ENCODE measurements around the gene RAB35.

DNA sequence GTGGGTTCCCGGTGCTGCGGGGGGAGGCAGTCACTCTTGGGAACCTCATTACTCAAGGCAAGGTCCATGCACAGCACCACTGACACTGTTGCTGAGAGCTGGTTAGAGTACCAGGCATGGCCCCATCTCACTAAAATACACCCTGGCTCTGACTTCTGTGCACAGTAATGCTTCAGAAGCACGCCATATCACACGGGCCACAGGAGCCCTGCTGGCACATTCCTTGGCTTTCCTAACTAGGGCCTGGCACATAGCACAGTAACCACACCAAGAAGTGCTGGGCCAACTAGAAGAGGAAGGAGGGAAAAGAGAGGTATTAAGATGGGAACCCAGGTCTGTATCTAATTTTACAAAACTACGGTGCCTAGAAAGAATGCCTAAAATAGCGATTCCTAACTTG lies 13.5 kb upstream of the RAB35 start:
- no peak for TF ChIP-seq EP300 (conservative IDR thresholded peaks at IDR 0.05; ENCODE audit: poor library complexity, severe bottlenecking)
- TF ChIP-seq, protein P1, sequence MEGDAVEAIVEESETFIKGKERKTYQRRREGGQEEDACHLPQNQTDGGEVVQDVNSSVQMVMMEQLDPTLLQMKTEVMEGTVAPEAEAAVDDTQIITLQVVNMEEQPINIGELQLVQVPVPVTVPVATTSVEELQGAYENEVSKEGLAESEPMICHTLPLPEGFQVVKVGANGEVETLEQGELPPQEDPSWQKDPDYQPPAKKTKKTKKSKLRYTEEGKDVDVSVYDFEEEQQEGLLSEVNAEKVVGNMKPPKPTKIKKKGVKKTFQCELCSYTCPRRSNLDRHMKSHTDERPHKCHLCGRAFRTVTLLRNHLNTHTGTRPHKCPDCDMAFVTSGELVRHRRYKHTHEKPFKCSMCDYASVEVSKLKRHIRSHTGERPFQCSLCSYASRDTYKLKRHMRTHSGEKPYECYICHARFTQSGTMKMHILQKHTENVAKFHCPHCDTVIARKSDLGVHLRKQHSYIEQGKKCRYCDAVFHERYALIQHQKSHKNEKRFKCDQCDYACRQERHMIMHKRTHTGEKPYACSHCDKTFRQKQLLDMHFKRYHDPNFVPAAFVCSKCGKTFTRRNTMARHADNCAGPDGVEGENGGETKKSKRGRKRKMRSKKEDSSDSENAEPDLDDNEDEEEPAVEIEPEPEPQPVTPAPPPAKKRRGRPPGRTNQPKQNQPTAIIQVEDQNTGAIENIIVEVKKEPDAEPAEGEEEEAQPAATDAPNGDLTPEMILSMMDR (IDR thresholded peaks at IDR 0.05; ENCODE audit: poor library complexity, severe bottlenecking) = no peak

Measured in neural cell (in vitro differentiated cells).